A673 (cell line): ENCODE results near the gene BABAM2.

Experiments
- CTCF ChIP-seq: fragments of 300-800, 200-600 bp; sonication (generic); conservative IDR thresholded peaks from 2 replicates; pipeline ENCODE4 v1.5.1; 2017; ENCODE audit warnings: low read depth, mild to moderate bottlenecking, antibody characterized with exemption, low read length, moderate library complexity, mixed read lengths
- EZH2 ChIP-seq: fragments of 200-600 bp; sonication (generic); IDR thresholded peaks from 2 replicates; pipeline ENCODE4 v1.6.1; 2017; ENCODE audit warnings: borderline replicate concordance, low read depth, mild to moderate bottlenecking, mixed read lengths, antibody characterized with exemption, low read length; ENCODE audit not compliant: poor library complexity, severe bottlenecking

GRCh38 chr2:28291811-28292440 lies 401.4 kb downstream of the BABAM2 start:
- TF ChIP-seq CTCF (no peak), EZH2 (no peak)
